HepG2 (cell line): ENCODE data around the gene RHOT2. TPM values are rescaled to one million over a fixed set of nuclear protein-coding genes. Genes with fewer than 3 reads are reported as not detected.

Experiments
- AGO1 ChIP-seq: fragments of 200-400 bp; formaldehyde crosslinking; IDR thresholded peaks from 2 replicates; pipeline ENCODE4 v1.6.1; 2017; ENCODE audit warnings: mild to moderate bottlenecking, low read depth, low read length, moderate library complexity; ENCODE audit not compliant: poor library complexity, severe bottlenecking
- ATF6 ChIP-seq: sonication (generic); formaldehyde crosslinking; conservative IDR thresholded peaks from 2 replicates; pipeline ENCODE4 v1.4.0; 2020; ENCODE audit warnings: missing genetic modification reagents
- ERF ChIP-seq: IDR thresholded peaks from 2 replicates; pipeline ENCODE4 v1.6.1; 2018; ENCODE audit warnings: missing biosample characterization, missing genetic modification reagents
- FOXO1 ChIP-seq: sonication (generic); formaldehyde crosslinking; IDR thresholded peaks from 2 replicates; pipeline ENCODE4 v1.4.0; 2020; ENCODE audit warnings: missing genetic modification reagents
- GLMP ChIP-seq: sonication (generic); formaldehyde crosslinking; IDR thresholded peaks from 2 replicates; pipeline ENCODE4 v1.9.0; 2021; ENCODE audit warnings: missing genetic modification reagents, mild to moderate bottlenecking, borderline replicate concordance
- LCORL ChIP-seq, 2 experiments: fragments of 450-650 bp in 1 of 2; sonication (generic) in 1 of 2; formaldehyde crosslinking in 1 of 2; IDR thresholded peaks; 2 replicates each; pipeline versions ENCODE4 v1.5.0 to v1.6.1; 2017 to 2020; ENCODE audit warnings: antibody characterized with exemption in 1 of 2, missing genetic modification reagents in 1 of 2
- MLXIP ChIP-seq: sonication (generic); formaldehyde crosslinking; IDR thresholded peaks from 2 replicates; pipeline ENCODE4 v1.9.0; 2021; ENCODE audit warnings: missing genetic modification reagents, borderline replicate concordance
- NBN ChIP-seq: fragments of 450-650 bp; conservative IDR thresholded peaks from 2 replicates; pipeline ENCODE4 v1.6.1; 2017
- NRL ChIP-seq: sonication (generic); formaldehyde crosslinking; IDR thresholded peaks from 2 replicates; pipeline ENCODE4 v1.5.0; 2020; ENCODE audit warnings: missing genetic modification reagents, mild to moderate bottlenecking, moderate library complexity, borderline replicate concordance
- PITX1 ChIP-seq: sonication (generic); formaldehyde crosslinking; IDR thresholded peaks from 2 replicates; pipeline ENCODE4 v1.5.1; 2020; ENCODE audit warnings: mild to moderate bottlenecking, missing genetic modification reagents
- PPARG ChIP-seq: conservative IDR thresholded peaks from 2 replicates; pipeline ENCODE4 v1.6.1; 2016; ENCODE audit warnings: missing biosample characterization, missing genetic modification reagents
- SALL1 ChIP-seq: sonication (generic); formaldehyde crosslinking; IDR thresholded peaks from 2 replicates; pipeline ENCODE4 v1.8.0; 2022; ENCODE audit warnings: mild to moderate bottlenecking, missing genetic modification reagents
- TFAP4 ChIP-seq: sonication (generic); IDR thresholded peaks from 2 replicates; pipeline ENCODE4 v1.6.1; 2016; ENCODE audit warnings: low read depth, borderline replicate concordance
- TP53 ChIP-seq: sonication (generic); formaldehyde crosslinking; conservative IDR thresholded peaks from 2 replicates; pipeline ENCODE4 v1.4.0; 2020; ENCODE audit warnings: missing genetic modification reagents
- U2AF2 ChIP-seq: fragments of 200-400 bp; formaldehyde crosslinking; IDR thresholded peaks from 2 replicates; pipeline ENCODE4 v1.6.1; 2017; ENCODE audit warnings: low read depth, mild to moderate bottlenecking, low read length
- ZBTB44 ChIP-seq: sonication (generic); formaldehyde crosslinking; IDR thresholded peaks from 2 replicates; pipeline ENCODE4 v1.4.0; 2020; ENCODE audit warnings: missing genetic modification reagents
- ZBTB8A ChIP-seq: sonication (generic); formaldehyde crosslinking; IDR thresholded peaks from 2 replicates; pipeline ENCODE4 v1.4.0; 2020; ENCODE audit warnings: mild to moderate bottlenecking, low read depth, missing genetic modification reagents, borderline replicate concordance
- ZKSCAN5 ChIP-seq: sonication (generic); formaldehyde crosslinking; IDR thresholded peaks from 2 replicates; pipeline ENCODE4 v1.5.1; 2020; ENCODE audit warnings: mild to moderate bottlenecking, missing genetic modification reagents
- ZNF674 ChIP-seq: sonication (generic); formaldehyde crosslinking; IDR thresholded peaks from 2 replicates; pipeline ENCODE4 v1.5.0; 2020; ENCODE audit warnings: low read depth, mild to moderate bottlenecking, missing genetic modification reagents
- ZNF776 ChIP-seq: sonication (generic); formaldehyde crosslinking; IDR thresholded peaks from 2 replicates; pipeline ENCODE4 v1.4.0; 2020; ENCODE audit warnings: mild to moderate bottlenecking, missing genetic modification reagents
- polyA plus RNA-seq, 8 experiments: library from polyadenylated mRNA; depleted of rRNA in 3 of 8; stranded (reverse) in 7 of 8; unstranded in 1 of 8; fragments of >200 nt; fragmentation: Illumina TruSeq in 4 of 8; extraction: Trizol in 4 of 8; gene quantifications; 2 replicates each; pipeline versions ENCODE4 v1.2.1 to v1.2.3, GENCODE V29; 2011 to 2016; ENCODE audit warnings: low read depth in 4 of 8, missing spikeins in 1 of 8, mixed read lengths in 1 of 8; ENCODE audit not compliant: insufficient read depth in 1 of 8
- total RNA-seq, 5 experiments: library from RNA; depleted of rRNA; stranded (reverse); fragments of >200 nt; fragmentation: Illumina TruSeq; extraction: Trizol; gene quantifications; 2 replicates each; pipeline ENCODE4 v1.2.3, GENCODE V29; 2016; ENCODE audit warnings: low read depth in 1 of 5

RHOT2 gene
- total and polyA plus RNA-seq, 2 of the 13 experiments (the other 11 are each of a cell fraction or from before 2014, with no cell fraction given), result 63.6 to 76.9 TPM

- no peak; the same call in 1 of the 2 replicates for TF ChIP-seq ZBTB44
- no peak for TF ChIP-seq U2AF2
- TF ChIP-seq AGO1, result no peak
- TF ChIP-seq ZNF776 (CRISPR knock-in tag), result no peak
- peak; percentile 80 for TF ChIP-seq FOXO1 (CRISPR knock-in tag)
- TF ChIP-seq SALL1 (CRISPR knock-in tag), result peak; percentile 92
- no peak for TF ChIP-seq ATF6 (CRISPR knock-in tag)
- no peak for TF ChIP-seq ZNF674
- no peak for TF ChIP-seq NRL (CRISPR knock-in tag)
- peak; percentile 31; the same call in 1 of the 2 replicates for TF ChIP-seq TFAP4
- TF ChIP-seq ERF, result peak; percentile 79
- no peak for TF ChIP-seq GLMP (CRISPR knock-in tag)
- TF ChIP-seq PPARG, result peak; percentile 77
- no peak for TF ChIP-seq PITX1 (CRISPR knock-in tag)
- TF ChIP-seq MLXIP (CRISPR knock-in tag), result no peak
- no peak for TF ChIP-seq ZKSCAN5 (CRISPR knock-in tag)
- no peak for TF ChIP-seq LCORL (IDR thresholded peaks at IDR 0.05)
- no peak for TF ChIP-seq LCORL (CRISPR knock-in tag; IDR thresholded peaks at IDR 0.05)
- TF ChIP-seq ZBTB8A (CRISPR knock-in tag), result no peak
- 0 out of 2 replicates have a peak, but pooled peaks have one; percentile 9 for TF ChIP-seq TP53 (CRISPR knock-in tag)
- TF ChIP-seq NBN, result no peak
Observed at GRCh38 chr16:667780-668518, at the start of gene RHOT2 (continued).
